OCI-LY3 (cell line): ENCODE data around the gene MORN2.

Experiments used
- H2AFZ ChIP-seq: fragments of 200-600, 300-600 bp; shearing (Covaris generic); 2 replicates; pipeline ENCODE4 v1.6.0; 2014; ENCODE audit warnings: antibody characterized with exemption, low read depth, low read length
- H3K27ac ChIP-seq: fragments of 200-600, 300-600 bp; sonication (generic); 2 replicates; pipeline ENCODE4 v1.5.1; 2014; ENCODE audit warnings: mild to moderate bottlenecking, low read length, moderate library complexity, mixed read lengths
- H3K27me3 ChIP-seq: fragments of 200-600, 300-600 bp; sonication (generic); 2 replicates; pipeline ENCODE4 v1.6.1; 2014; ENCODE audit warnings: low read depth, low read length, mixed read lengths
- H3K36me3 ChIP-seq: fragments of 200-600, 300-600 bp; sonication (generic); replicated peaks from 2 replicates; pipeline ENCODE3; 2014; ENCODE audit warnings: low read depth, low read length, mixed read lengths
- H3K4me1 ChIP-seq: fragments of 300-600, 200-600 bp; sonication (generic); 2 replicates; pipeline ENCODE4 v1.6.1; 2014; ENCODE audit warnings: low read length, mixed read lengths
- H3K4me2 ChIP-seq: fragments of 200-600, 300-600 bp; sonication (generic); 2 replicates; pipeline ENCODE4 v1.6.1; 2014; ENCODE audit warnings: low read length, mixed read lengths
- H3K4me3 ChIP-seq: fragments of 300-600, 200-600 bp; sonication (generic); 2 replicates; pipeline ENCODE4 v1.5.1; 2014; ENCODE audit warnings: antibody characterized with exemption, mild to moderate bottlenecking, low read length, moderate library complexity
- H3K79me2 ChIP-seq: fragments of 300-600, 200-600 bp; shearing (Covaris generic); 2 replicates; pipeline ENCODE4 v1.6.1; 2014; ENCODE audit warnings: mild to moderate bottlenecking, low read length, mixed read lengths
- H3K9ac ChIP-seq: fragments of 300-600, 200-600 bp; shearing (Covaris generic); 2 replicates; pipeline ENCODE4 v1.6.0; 2014; ENCODE audit warnings: mild to moderate bottlenecking, low read length, moderate library complexity
- H3K9me3 ChIP-seq: fragments of 200-600, 300-600 bp; shearing (Covaris generic); 2 replicates; pipeline ENCODE4 v1.6.1; 2014; ENCODE audit warnings: low read length, mixed read lengths; ENCODE audit not compliant: insufficient read depth
- H4K20me1 ChIP-seq: fragments of 200-600, 300-600 bp; sonication (generic); 2 replicates; pipeline ENCODE4 v1.6.1; 2016; ENCODE audit warnings: low read length, mixed read lengths; ENCODE audit not compliant: insufficient read depth
- EZH2phosphoT487 ChIP-seq: fragments of 200-600 bp; shearing (Covaris generic); IDR thresholded peaks from 2 replicates; pipeline ENCODE4 v1.6.1; 2018; ENCODE audit warnings: antibody characterized with exemption, mixed run types, low read depth
- TF ChIP-seq, protein P1 (sequence below): fragments of 200-600, 300-600 bp; sonication (generic); IDR thresholded peaks from 2 replicates; pipeline ENCODE4 v1.5.1; 2014; ENCODE audit warnings: antibody characterized with exemption, low read length, low read depth

The MORN2 gene

DNA sequence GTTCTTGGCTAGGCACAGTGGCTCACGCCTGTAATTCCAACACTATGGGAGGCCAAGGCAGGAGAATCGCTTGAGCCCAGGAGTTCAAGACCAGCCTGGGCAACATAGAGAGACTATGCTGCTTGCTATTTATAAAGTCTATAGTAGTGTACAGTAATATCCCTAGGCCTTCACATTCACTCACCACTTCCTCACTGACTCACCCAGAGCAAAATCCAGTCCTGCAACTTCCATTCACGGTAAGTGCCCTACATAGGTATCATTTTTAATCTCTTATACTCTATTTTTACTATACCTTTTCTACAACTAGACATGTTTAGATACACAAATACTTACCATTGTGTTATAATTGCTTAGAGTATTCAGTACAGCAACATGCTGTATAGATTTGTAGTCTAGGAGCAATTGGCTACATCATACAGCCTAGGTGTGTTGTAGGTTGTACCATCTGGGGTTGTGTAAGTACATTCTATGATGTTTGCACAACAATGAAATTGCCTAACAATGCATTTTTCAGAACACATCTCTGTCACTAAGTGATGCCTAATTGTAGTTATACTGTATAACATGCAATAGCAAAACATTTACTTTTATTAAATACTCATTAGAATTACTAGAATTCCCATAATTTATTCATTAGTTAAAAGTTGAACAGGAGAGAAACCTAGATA, 8.9 kb upstream of the MORN2 start:
- H4K20me1 ChIP-seq = no peaks in the 10 kb centered on the region
- 0 out of 2 replicates have a peak, but pooled peaks cover 3% of the 10 kb centered on the region for H3K79me2 ChIP-seq
- H2AFZ ChIP-seq = no peak overlapping the region
- no peak overlapping the region for H3K4me2 ChIP-seq
- H3K27me3 ChIP-seq = no peaks in the 10 kb centered on the region
- H3K27ac ChIP-seq = no peak overlapping the region
- H3K36me3 ChIP-seq = peaks cover 23% of the 10 kb centered on the region
- H3K9ac ChIP-seq = no peak overlapping the region
- no peak overlapping the region for H3K4me3 ChIP-seq
- H3K4me1 ChIP-seq = no peaks in the 10 kb centered on the region
- peaks cover 5% of the 10 kb centered on the region for H3K9me3 ChIP-seq
- TF ChIP-seq EZH2phosphoT487 = no peak
- TF ChIP-seq, protein P1, sequence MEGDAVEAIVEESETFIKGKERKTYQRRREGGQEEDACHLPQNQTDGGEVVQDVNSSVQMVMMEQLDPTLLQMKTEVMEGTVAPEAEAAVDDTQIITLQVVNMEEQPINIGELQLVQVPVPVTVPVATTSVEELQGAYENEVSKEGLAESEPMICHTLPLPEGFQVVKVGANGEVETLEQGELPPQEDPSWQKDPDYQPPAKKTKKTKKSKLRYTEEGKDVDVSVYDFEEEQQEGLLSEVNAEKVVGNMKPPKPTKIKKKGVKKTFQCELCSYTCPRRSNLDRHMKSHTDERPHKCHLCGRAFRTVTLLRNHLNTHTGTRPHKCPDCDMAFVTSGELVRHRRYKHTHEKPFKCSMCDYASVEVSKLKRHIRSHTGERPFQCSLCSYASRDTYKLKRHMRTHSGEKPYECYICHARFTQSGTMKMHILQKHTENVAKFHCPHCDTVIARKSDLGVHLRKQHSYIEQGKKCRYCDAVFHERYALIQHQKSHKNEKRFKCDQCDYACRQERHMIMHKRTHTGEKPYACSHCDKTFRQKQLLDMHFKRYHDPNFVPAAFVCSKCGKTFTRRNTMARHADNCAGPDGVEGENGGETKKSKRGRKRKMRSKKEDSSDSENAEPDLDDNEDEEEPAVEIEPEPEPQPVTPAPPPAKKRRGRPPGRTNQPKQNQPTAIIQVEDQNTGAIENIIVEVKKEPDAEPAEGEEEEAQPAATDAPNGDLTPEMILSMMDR = no peak

DNA sequence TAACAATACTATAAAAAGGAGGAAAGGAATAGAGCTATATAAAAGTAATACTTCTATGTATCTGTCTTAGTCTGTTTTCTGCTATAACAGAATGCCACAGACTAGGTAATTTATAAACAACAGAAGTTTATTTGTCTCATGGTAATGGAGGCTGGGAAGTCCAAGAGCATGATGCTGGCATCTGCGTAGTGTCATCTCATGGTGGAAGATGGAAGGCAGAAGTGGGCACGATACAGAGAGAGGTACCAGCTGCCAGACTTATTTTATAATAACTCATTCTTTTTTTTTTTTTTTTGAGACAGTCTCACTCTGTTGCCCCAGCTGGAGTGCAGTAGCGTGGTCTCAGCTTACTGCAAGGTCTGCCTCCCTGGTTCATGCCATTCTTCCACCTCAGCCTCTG, 4.3 kb upstream of the MORN2 start:
- no peak overlapping the region for H3K9ac ChIP-seq
- no peaks in the 10 kb centered on the region for H4K20me1 ChIP-seq
- no peak overlapping the region for H2AFZ ChIP-seq
- no peak overlapping the region for H3K4me2 ChIP-seq
- no peaks in the 10 kb centered on the region for H3K27me3 ChIP-seq
- TF ChIP-seq, protein P1 = no peak
- TF ChIP-seq EZH2phosphoT487 = no peak
- peaks cover 5% of the 10 kb centered on the region for H3K9me3 ChIP-seq
- H3K36me3 ChIP-seq = peaks cover 21% of the 10 kb centered on the region
- H3K79me2 ChIP-seq = peaks cover 16% of the 10 kb centered on the region
- H3K4me3 ChIP-seq = no peak overlapping the region
- peaks cover 7% of the 10 kb centered on the region for H3K4me1 ChIP-seq
- H3K27ac ChIP-seq = no peak overlapping the region

DNA sequence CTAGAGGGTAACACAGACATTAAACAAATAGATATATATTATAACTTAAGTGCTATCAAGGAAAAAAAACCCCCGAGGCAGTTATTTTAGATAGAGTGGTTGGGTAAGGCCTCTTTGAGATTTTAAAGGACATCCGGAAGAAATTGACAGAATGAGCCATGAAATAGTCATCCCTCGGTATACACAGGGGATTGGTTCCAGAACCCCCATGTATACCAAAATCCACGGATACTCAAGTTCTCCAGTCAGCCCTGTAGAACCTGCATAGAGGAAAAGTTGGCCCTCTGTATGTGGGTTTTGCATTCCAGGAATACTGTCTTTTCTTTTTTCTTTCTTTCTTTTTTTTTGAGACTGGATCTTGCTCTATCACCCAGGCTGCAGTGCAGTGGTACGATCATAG, 2.0 kb upstream of the MORN2 start:
- peaks cover 9% of the 10 kb centered on the region for H3K4me1 ChIP-seq
- no peak overlapping the region for H3K9ac ChIP-seq
- no peak overlapping the region for H3K4me2 ChIP-seq
- no peak overlapping the region for H2AFZ ChIP-seq
- H3K36me3 ChIP-seq = peaks cover 13% of the 10 kb centered on the region
- no peaks in the 10 kb centered on the region for H3K27me3 ChIP-seq
- H3K27ac ChIP-seq = no peak overlapping the region
- TF ChIP-seq, protein P1 = no peak
- no peak for TF ChIP-seq EZH2phosphoT487
- no peaks in the 10 kb centered on the region for H4K20me1 ChIP-seq
- peaks cover 5% of the 10 kb centered on the region for H3K9me3 ChIP-seq
- peaks cover 16% of the 10 kb centered on the region for H3K79me2 ChIP-seq
- H3K4me3 ChIP-seq = no peak overlapping the region

DNA sequence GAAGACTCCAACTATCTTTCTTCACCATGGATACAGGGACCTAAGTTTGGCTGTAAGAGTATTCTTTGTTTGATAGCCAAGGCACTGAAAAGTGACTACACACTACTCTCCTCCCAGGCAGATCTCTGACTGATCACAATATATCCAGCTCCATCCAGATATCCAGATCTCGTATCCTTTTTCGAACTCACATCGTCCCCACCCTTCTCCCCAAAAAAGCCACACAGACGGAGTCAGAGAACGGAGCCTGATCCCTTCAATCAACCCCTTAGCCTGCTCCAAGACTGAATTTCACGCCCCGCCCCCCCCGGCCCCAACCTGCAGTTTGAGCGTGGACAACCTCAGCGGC, 575 bp upstream of the MORN2 start:
- peak overlapping the region; percentile 95 for H3K4me3 ChIP-seq
- H3K9ac ChIP-seq = peak overlapping the region; percentile 64
- H3K9me3 ChIP-seq = peaks cover 2% of the 10 kb centered on the region; the same call in 1 of the 2 replicates
- TF ChIP-seq, protein P1 = no peak
- no peak for TF ChIP-seq EZH2phosphoT487
- H3K79me2 ChIP-seq = peaks cover 16% of the 10 kb centered on the region
- peak overlapping the region; percentile 93 for H3K4me2 ChIP-seq
- H2AFZ ChIP-seq = peak overlapping the region; percentile 94
- peaks cover 7% of the 10 kb centered on the region for H3K36me3 ChIP-seq
- no peak overlapping the region for H3K27ac ChIP-seq
- H3K27me3 ChIP-seq = no peaks in the 10 kb centered on the region
- H3K4me1 ChIP-seq = peaks cover 9% of the 10 kb centered on the region
- no peaks in the 10 kb centered on the region for H4K20me1 ChIP-seq
